Measurements from ENCODE around the gene COMMD10. TPM values are rescaled to one million over a fixed set of nuclear protein-coding genes. Genes with fewer than 3 reads are reported as not detected.

The COMMD10 gene
- total RNA-seq, 3 donors from 2014 or later, result 37.6 to 57.8 (median 54.1) TPM

- Histone ChIP-seq H3K27me3 (no peaks in the 10 kb centered on the region), H3K27ac (no peak overlapping the region), H3K9me3 (no peaks in the 10 kb centered on the region), H3K4me1 (no peaks in the 10 kb centered on the region), H3K36me3 (no peaks in the 10 kb centered on the region), H3K4me3 (no peak overlapping the region)
- TF ChIP-seq POLR2A (IDR thresholded peaks at IDR 0.05), result no peak
- no peak for DNase-seq (ENCODE audit: low spot score in 2 of 2)
- intact Hi-C loops (cut with DNase I; ENCODE audit: low total_unique reads), result no loop called here
Measured at GRCh38 chr5:116154252-116154651, 69.4 kb downstream of the COMMD10 start.

- H3K27me3 ChIP-seq, result no peaks in the 10 kb centered on the region
- no peak overlapping the region for H3K4me3 ChIP-seq
- no peak for DNase-seq (ENCODE audit: low spot score in 2 of 2)
- no peaks in the 10 kb centered on the region for H3K36me3 ChIP-seq
- no peaks in the 10 kb centered on the region for H3K4me1 ChIP-seq
- no peaks in the 10 kb centered on the region for H3K9me3 ChIP-seq
- no peak overlapping the region for H3K27ac ChIP-seq
- intact Hi-C loops (cut with DNase I; ENCODE audit: low total_unique reads), result no loop called here
- TF ChIP-seq POLR2AphosphoS5 (IDR thresholded peaks at IDR 0.05) (no peak), CTCF (IDR thresholded peaks at IDR 0.05) (no peak), POLR2A (IDR thresholded peaks at IDR 0.05) (no peak)
Measured at GRCh38 chr5:116154931-116155330, 70.1 kb downstream of the COMMD10 start.

- TF ChIP-seq CTCF (IDR thresholded peaks at IDR 0.05), result no peak
Measured at GRCh38 chr5:116157902-116158301, 73.1 kb downstream of the COMMD10 start.

GRCh38 chr5:116159006-116159405 lies 74.2 kb downstream of the COMMD10 start:
- Histone ChIP-seq H3K27ac (no peak overlapping the region), H3K9me3 (no peaks in the 10 kb centered on the region), H3K4me1 (no peaks in the 10 kb centered on the region), H3K27me3 (no peaks in the 10 kb centered on the region), H3K36me3 (no peaks in the 10 kb centered on the region), H3K4me3 (no peak overlapping the region)
- TF ChIP-seq POLR2AphosphoS5 (IDR thresholded peaks at IDR 0.05), result no peak
- no peak for TF ChIP-seq CTCF (IDR thresholded peaks at IDR 0.05)
- TF ChIP-seq POLR2A (IDR thresholded peaks at IDR 0.05), result no peak
- no peak for DNase-seq (ENCODE audit: low spot score in 2 of 2)
- intact Hi-C loops (cut with DNase I; ENCODE audit: low total_unique reads), result no loop called here

More at GRCh38 chr5:116157902-116158301, 73.1 kb downstream of the COMMD10 start:
- no peak overlapping the region for H3K4me3 ChIP-seq
- no peaks in the 10 kb centered on the region for H3K4me1 ChIP-seq
- no peaks in the 10 kb centered on the region for H3K9me3 ChIP-seq
- H3K36me3 ChIP-seq, result no peaks in the 10 kb centered on the region
- no peak for DNase-seq (ENCODE audit: low spot score in 2 of 2)
- no peaks in the 10 kb centered on the region for H3K27me3 ChIP-seq
- intact Hi-C loops (cut with DNase I; ENCODE audit: low total_unique reads), result no loop called here
- H3K27ac ChIP-seq, result no peak overlapping the region

- Histone ChIP-seq H3K27me3 (no peaks in the 10 kb centered on the region), H3K4me3 (no peak overlapping the region), H3K36me3 (no peaks in the 10 kb centered on the region), H3K27ac (no peak overlapping the region), H3K4me1 (no peaks in the 10 kb centered on the region), H3K9me3 (no peaks in the 10 kb centered on the region)
- TF ChIP-seq POLR2AphosphoS5 (IDR thresholded peaks at IDR 0.05), result no peak
- no peak for TF ChIP-seq POLR2A (IDR thresholded peaks at IDR 0.05)
- no peak for TF ChIP-seq CTCF (IDR thresholded peaks at IDR 0.05)
- no peak for DNase-seq (ENCODE audit: low spot score in 2 of 2)
- intact Hi-C loops (cut with DNase I; ENCODE audit: low total_unique reads), result no loop called here
Measured at GRCh38 chr5:116174111-116174510, 89.3 kb downstream of the COMMD10 start.

GRCh38 chr5:116176121-116176520 lies 91.3 kb downstream of the COMMD10 start:
- Histone ChIP-seq H3K9me3 (no peaks in the 10 kb centered on the region), H3K36me3 (no peaks in the 10 kb centered on the region), H3K27ac (no peak overlapping the region), H3K4me3 (no peak overlapping the region), H3K4me1 (no peaks in the 10 kb centered on the region), H3K27me3 (no peaks in the 10 kb centered on the region)
- TF ChIP-seq POLR2AphosphoS5 (IDR thresholded peaks at IDR 0.05), result no peak
- no peak for TF ChIP-seq POLR2A (IDR thresholded peaks at IDR 0.05)
- no peak for TF ChIP-seq CTCF (IDR thresholded peaks at IDR 0.05)
- intact Hi-C loops (cut with DNase I; ENCODE audit: low total_unique reads), result no loop called here
- DNase-seq (ENCODE audit: low spot score in 2 of 2), result no peak
